Measurements from ENCODE around the gene ZNF248. TPM values are rescaled to one million over a fixed set of nuclear protein-coding genes. Genes with fewer than 3 reads are reported as not detected.

Gene ZNF248
- 7.5 and 8.8 TPM in 2 replicates for total RNA-seq

DNA sequence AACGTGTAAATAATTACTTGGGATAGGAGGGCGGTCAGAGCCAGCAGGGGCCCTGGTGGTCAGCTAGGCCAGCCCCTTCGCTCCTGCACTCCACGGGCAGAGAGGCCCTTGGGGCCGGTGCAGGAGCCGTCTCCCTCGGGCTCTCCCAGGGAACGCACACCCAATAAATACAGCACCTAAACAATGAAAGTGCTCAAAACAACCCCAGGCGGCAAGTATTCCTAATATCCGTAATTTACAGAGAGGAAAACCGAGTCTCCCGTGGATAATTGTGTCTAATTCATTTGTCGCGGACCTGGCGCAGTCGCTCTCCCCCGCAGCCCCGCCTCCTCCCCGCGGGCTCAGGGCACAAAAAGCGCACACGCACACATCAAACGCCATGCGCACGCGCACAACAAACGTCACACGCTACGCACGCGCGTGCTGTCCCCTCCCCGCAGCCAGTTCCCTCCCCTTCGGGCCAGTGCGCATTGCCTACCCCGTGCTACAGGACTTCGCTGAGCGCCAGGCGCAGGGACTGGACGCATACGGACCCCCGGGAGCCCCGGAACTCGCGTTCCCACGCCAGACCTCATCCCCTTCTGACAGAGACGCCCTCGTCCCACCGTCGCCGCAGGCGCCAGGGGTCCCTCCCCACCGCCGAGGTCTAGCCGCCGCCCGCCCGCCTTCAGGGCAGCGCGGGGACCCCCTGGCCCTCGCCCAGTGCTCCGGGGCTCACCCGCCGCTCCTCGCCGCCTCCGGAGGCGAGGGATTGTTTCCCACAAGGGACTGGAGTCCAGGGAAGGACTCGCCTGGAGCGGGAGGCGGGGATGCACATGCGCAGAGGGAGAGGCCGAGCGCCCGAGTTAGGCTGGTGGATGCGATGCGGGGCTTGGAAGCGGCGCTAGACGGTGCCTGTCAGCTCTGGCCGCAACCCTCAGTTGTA is at the start of gene ZNF248:
Gene ZNF248, minus strand, starts transcription at position 324 of the 925 bp plus-strand sequence. CDS start 1,300 bp downstream, outside the sequence.

Other genes starting within 250 kb of the ZNF248 start
- gene ZNF25, start 119.0 kb upstream of the ZNF248 start, total RNA-seq: 5.3 and 8.2 TPM in 2 replicates
- gene ZNF33A, start 153.1 kb upstream of the ZNF248 start, total RNA-seq: 9.1 and 9.8 TPM in 2 replicates
- gene ZNF37A, start 236.7 kb upstream of the ZNF248 start, total RNA-seq: 9.0 and 16.1 TPM in 2 replicates

Data from bronchial smooth muscle cell (primary cell).